Measurements from ENCODE around the gene MFAP4.

The MFAP4 gene

GRCh38 chr17:19405114-19405513 is 18.1 kb upstream of the MFAP4 start:
- Mint-ChIP-seq H3K36me3 (ENCODE audit: insufficient read depth) (peaks cover 3% of the 10 kb centered on the region), H3K4me3 (no peak overlapping the region), H3K27me3 (no peaks in the 10 kb centered on the region), H3K4me1 (no peaks in the 10 kb centered on the region), H3K27ac (ENCODE audit: low read depth) (no peak overlapping the region), H3K9me3 (no peaks in the 10 kb centered on the region)
- ATAC-seq (replicated peaks; ENCODE audit: extremely low read depth, poor library complexity, severe bottlenecking) (no peak), DNase-seq (ENCODE audit: low spot score in 2 of 2) (no peak)

- H3K27ac Mint-ChIP-seq (ENCODE audit: low read depth) = no peak overlapping the region
- ATAC-seq (replicated peaks; ENCODE audit: extremely low read depth, poor library complexity, severe bottlenecking) (no peak), DNase-seq (ENCODE audit: low spot score in 2 of 2) (no peak)
- H3K4me3 Mint-ChIP-seq = no peak overlapping the region
- no peaks in the 10 kb centered on the region for H3K27me3 Mint-ChIP-seq
- H3K4me1 Mint-ChIP-seq = no peaks in the 10 kb centered on the region
- no peaks in the 10 kb centered on the region for H3K9me3 Mint-ChIP-seq
- peaks cover 3% of the 10 kb centered on the region for H3K36me3 Mint-ChIP-seq (ENCODE audit: insufficient read depth)
These were observed 17.3 kb upstream of the MFAP4 start for GRCh38 chr17:19404264-19404663.

GRCh38 chr17:19403021-19403420 is 16.0 kb upstream of the MFAP4 start:
- Mint-ChIP-seq H3K4me1 (no peaks in the 10 kb centered on the region), H3K27ac (ENCODE audit: low read depth) (no peak overlapping the region), H3K4me3 (no peak overlapping the region), H3K27me3 (no peaks in the 10 kb centered on the region), H3K9me3 (no peaks in the 10 kb centered on the region), H3K36me3 (ENCODE audit: insufficient read depth) (peaks cover 3% of the 10 kb centered on the region)
- DNase-seq (ENCODE audit: low spot score in 2 of 2) = no peak
- no peak for ATAC-seq (replicated peaks; ENCODE audit: extremely low read depth, poor library complexity, severe bottlenecking)

GRCh38 chr17:19402171-19402570 is 15.2 kb upstream of the MFAP4 start:
- no peak for DNase-seq (ENCODE audit: low spot score in 2 of 2)
- Mint-ChIP-seq H3K36me3 (ENCODE audit: insufficient read depth) (peaks cover 3% of the 10 kb centered on the region), H3K27me3 (no peaks in the 10 kb centered on the region), H3K27ac (ENCODE audit: low read depth) (no peak overlapping the region), H3K9me3 (no peaks in the 10 kb centered on the region), H3K4me1 (no peaks in the 10 kb centered on the region), H3K4me3 (no peak overlapping the region)
- ATAC-seq (replicated peaks; ENCODE audit: extremely low read depth, poor library complexity, severe bottlenecking) = no peak

- DNase-seq (ENCODE audit: low spot score in 2 of 2) = no peak
These were observed 14.5 kb upstream of the MFAP4 start for GRCh38 chr17:19401321-19402010.

GRCh38 chr17:19399750-19400450 is 12.9 kb upstream of the MFAP4 start:
- Mint-ChIP-seq H3K4me3 (no peak overlapping the region), H3K9me3 (no peaks in the 10 kb centered on the region), H3K27ac (ENCODE audit: low read depth) (no peak overlapping the region), H3K4me1 (no peaks in the 10 kb centered on the region), H3K36me3 (ENCODE audit: insufficient read depth) (peaks cover 3% of the 10 kb centered on the region), H3K27me3 (no peaks in the 10 kb centered on the region)
- DNase-seq (ENCODE audit: low spot score in 2 of 2) = no peak
- ATAC-seq (replicated peaks; ENCODE audit: extremely low read depth, poor library complexity, severe bottlenecking) = no peak

More at GRCh38 chr17:19401321-19402010, 14.5 kb upstream of the MFAP4 start:
- H3K27me3 Mint-ChIP-seq = no peaks in the 10 kb centered on the region
- no peaks in the 10 kb centered on the region for H3K9me3 Mint-ChIP-seq
- no peaks in the 10 kb centered on the region for H3K4me1 Mint-ChIP-seq
- ATAC-seq (replicated peaks; ENCODE audit: extremely low read depth, poor library complexity, severe bottlenecking) = no peak
- no peak overlapping the region for H3K27ac Mint-ChIP-seq (ENCODE audit: low read depth)
- H3K36me3 Mint-ChIP-seq (ENCODE audit: insufficient read depth) = peaks cover 3% of the 10 kb centered on the region
- H3K4me3 Mint-ChIP-seq = no peak overlapping the region

GRCh38 chr17:19398301-19399181 is 11.6 kb upstream of the MFAP4 start:
- H3K4me1 Mint-ChIP-seq = no peaks in the 10 kb centered on the region
- H3K9me3 Mint-ChIP-seq = no peaks in the 10 kb centered on the region
- H3K36me3 Mint-ChIP-seq (ENCODE audit: insufficient read depth) = peaks cover 3% of the 10 kb centered on the region
- H3K27me3 Mint-ChIP-seq = no peaks in the 10 kb centered on the region
- DNase-seq (ENCODE audit: low spot score in 2 of 2) (no peak), ATAC-seq (replicated peaks; ENCODE audit: extremely low read depth, poor library complexity, severe bottlenecking) (no peak)
- H3K4me3 Mint-ChIP-seq = no peak overlapping the region
- no peak overlapping the region for H3K27ac Mint-ChIP-seq (ENCODE audit: low read depth)

GRCh38 chr17:19397556-19398041 is 10.6 kb upstream of the MFAP4 start:
- Mint-ChIP-seq H3K4me1 (no peaks in the 10 kb centered on the region), H3K36me3 (ENCODE audit: insufficient read depth) (peaks cover 3% of the 10 kb centered on the region), H3K4me3 (no peak overlapping the region), H3K9me3 (no peaks in the 10 kb centered on the region), H3K27me3 (no peaks in the 10 kb centered on the region), H3K27ac (ENCODE audit: low read depth) (no peak overlapping the region)
- ATAC-seq (replicated peaks; ENCODE audit: extremely low read depth, poor library complexity, severe bottlenecking) = no peak
- no peak for DNase-seq (ENCODE audit: low spot score in 2 of 2)

GRCh38 chr17:19392303-19392702 is 5.3 kb upstream of the MFAP4 start:
- Mint-ChIP-seq H3K36me3 (ENCODE audit: insufficient read depth) (no peaks in the 10 kb centered on the region), H3K9me3 (no peaks in the 10 kb centered on the region), H3K4me1 (no peaks in the 10 kb centered on the region), H3K27ac (ENCODE audit: low read depth) (no peak overlapping the region), H3K4me3 (no peak overlapping the region), H3K27me3 (no peaks in the 10 kb centered on the region)
- ATAC-seq (replicated peaks; ENCODE audit: extremely low read depth, poor library complexity, severe bottlenecking) = no peak
- no peak for DNase-seq (ENCODE audit: low spot score in 2 of 2)

- no peak for DNase-seq (ENCODE audit: low spot score in 2 of 2)
- H3K9me3 Mint-ChIP-seq = no peaks in the 10 kb centered on the region
- ATAC-seq (replicated peaks; ENCODE audit: extremely low read depth, poor library complexity, severe bottlenecking) = no peak
- no peaks in the 10 kb centered on the region for H3K36me3 Mint-ChIP-seq (ENCODE audit: insufficient read depth)
- H3K4me1 Mint-ChIP-seq = peaks cover 1% of the 10 kb centered on the region
- H3K4me3 Mint-ChIP-seq = no peak overlapping the region
- H3K27ac Mint-ChIP-seq (ENCODE audit: low read depth) = no peak overlapping the region
- no peaks in the 10 kb centered on the region for H3K27me3 Mint-ChIP-seq
These were observed 4.4 kb upstream of the MFAP4 start for GRCh38 chr17:19391432-19391831.

- H3K4me3 Mint-ChIP-seq = no peak overlapping the region
- no peaks in the 10 kb centered on the region for H3K9me3 Mint-ChIP-seq
- DNase-seq (ENCODE audit: low spot score in 2 of 2) (no peak), ATAC-seq (replicated peaks; ENCODE audit: extremely low read depth, poor library complexity, severe bottlenecking) (no peak)
- H3K27me3 Mint-ChIP-seq = no peaks in the 10 kb centered on the region
- H3K36me3 Mint-ChIP-seq (ENCODE audit: insufficient read depth) = no peaks in the 10 kb centered on the region
- no peak overlapping the region for H3K27ac Mint-ChIP-seq (ENCODE audit: low read depth)
- H3K4me1 Mint-ChIP-seq = peaks cover 4% of the 10 kb centered on the region
These were observed 4.0 kb upstream of the MFAP4 start for GRCh38 chr17:19390951-19391350.

GRCh38 chr17:19388791-19389785 is 2.1 kb upstream of the MFAP4 start:
- Mint-ChIP-seq H3K36me3 (ENCODE audit: insufficient read depth) (peaks cover 2% of the 10 kb centered on the region), H3K4me1 (peaks cover 10% of the 10 kb centered on the region), H3K9me3 (no peaks in the 10 kb centered on the region), H3K27ac (ENCODE audit: low read depth) (no peak overlapping the region), H3K27me3 (no peaks in the 10 kb centered on the region), H3K4me3 (no peak overlapping the region)
- DNase-seq (ENCODE audit: low spot score in 2 of 2) (no peak), ATAC-seq (replicated peaks; ENCODE audit: extremely low read depth, poor library complexity, severe bottlenecking) (no peak)
